Astrocyte (in vitro differentiated cells and primary cell): ENCODE measurements around the gene DKKL1. TPM values are rescaled to one million over a fixed set of nuclear protein-coding genes. Genes with fewer than 3 reads are reported as not detected.
A peak's percentile ranks its signal among the peaks of the same experiment; 100 is the strongest.

ENCODE experiments used
- DNase-seq: peaks from one replicate; pipeline ENCODE4 v3.0.0-alpha.2; 2010; ENCODE audit warnings: low read depth
- FAIRE-seq: peaks from 2 replicates; lab custom pipeline; 2011; peaks lifted over from hg19 to GRCh38; lab: Jason Lieb, UNC
- H2AFZ ChIP-seq: 2 replicates; pipeline ENCODE4 v1.6.0; 2012; ENCODE audit warnings: low read depth, low read length, inconsistent platforms
- H3K27ac ChIP-seq: 2 replicates; pipeline ENCODE4 v1.5.1; 2011; ENCODE audit warnings: low read depth, low read length, inconsistent platforms
- H3K27me3 ChIP-seq: 2 replicates; pipeline ENCODE4 v1.6.0; 2011; ENCODE audit warnings: low read length, inconsistent platforms; ENCODE audit not compliant: insufficient read depth
- H3K36me3 ChIP-seq: 2 replicates; pipeline ENCODE4 v1.5.1; 2011; ENCODE audit warnings: low read length, inconsistent platforms; ENCODE audit not compliant: insufficient read depth
- H3K4me1 ChIP-seq: 2 replicates; pipeline ENCODE4 v1.5.1; 2011; ENCODE audit warnings: low read length, inconsistent platforms; ENCODE audit not compliant: insufficient read depth
- H3K4me2 ChIP-seq: 2 replicates; pipeline ENCODE4 v1.6.0; 2012; ENCODE audit warnings: low read length, inconsistent platforms
- H3K4me3 ChIP-seq: 2 replicates; pipeline ENCODE4 v1.5.1; 2011; ENCODE audit warnings: low read depth, mild to moderate bottlenecking, low read length, inconsistent platforms; ENCODE audit not compliant: insufficient read depth
- H3K79me2 ChIP-seq: 2 replicates; pipeline ENCODE4 v1.6.0; 2012; ENCODE audit warnings: mild to moderate bottlenecking, low read length, inconsistent platforms; ENCODE audit not compliant: insufficient read depth
- H3K9ac ChIP-seq: 2 replicates; pipeline ENCODE4 v1.6.0; 2012; ENCODE audit warnings: mild to moderate bottlenecking, low read length, inconsistent platforms
- H3K9me3 ChIP-seq: 2 replicates; pipeline ENCODE4 v1.5.1; 2012; ENCODE audit warnings: low read depth, mild to moderate bottlenecking, low read length, inconsistent platforms; ENCODE audit not compliant: insufficient read depth
- H4K20me1 ChIP-seq: 2 replicates; pipeline ENCODE4 v1.6.0; 2012; ENCODE audit warnings: low read length, inconsistent platforms; ENCODE audit not compliant: insufficient read depth
- H3K27ac Mint-ChIP-seq: one replicate; pipeline ENCODE4 v1.8.0; 2021; ENCODE audit warnings: mild to moderate bottlenecking, mixed read lengths; ENCODE audit not compliant: unreplicated experiment
- H3K27me3 Mint-ChIP-seq: one replicate; pipeline ENCODE4 v1.8.0; 2021; ENCODE audit warnings: low read depth, mixed read lengths; ENCODE audit not compliant: unreplicated experiment
- H3K36me3 Mint-ChIP-seq: one replicate; pipeline ENCODE4 v1.8.0; 2021; ENCODE audit warnings: low read depth, mixed read lengths; ENCODE audit not compliant: unreplicated experiment
- H3K4me1 Mint-ChIP-seq: one replicate; pipeline ENCODE4 v1.8.0; 2021; ENCODE audit warnings: low read depth, mixed read lengths; ENCODE audit not compliant: unreplicated experiment
- H3K4me3 Mint-ChIP-seq: one replicate; pipeline ENCODE4 v1.8.0; 2021; ENCODE audit warnings: mild to moderate bottlenecking, moderate library complexity, mixed read lengths; ENCODE audit not compliant: unreplicated experiment
- H3K9me3 Mint-ChIP-seq: one replicate; pipeline ENCODE4 v1.8.0; 2021; ENCODE audit warnings: mild to moderate bottlenecking, mixed read lengths; ENCODE audit not compliant: unreplicated experiment
- EZH2 ChIP-seq: IDR thresholded peaks from 2 replicates; pipeline ENCODE4 v1.6.1; 2012; ENCODE audit warnings: mild to moderate bottlenecking, low read length, inconsistent platforms; ENCODE audit not compliant: insufficient read depth
- total RNA-seq: library from RNA; stranded (reverse); gene quantifications from 2 replicates; pipeline ENCODE4 v1.2.1, GENCODE V29; 2021
- TF ChIP-seq, protein P1 (sequence below): IDR thresholded peaks from 2 replicates; pipeline ENCODE4 v1.5.1; 2011; ENCODE audit warnings: low read depth, mild to moderate bottlenecking, inconsistent platforms, low read length, moderate library complexity; ENCODE audit not compliant: insufficient read depth

The DKKL1 gene
- total RNA-seq, 1 donor from 2014 or later, result 1.1 TPM

DNA sequence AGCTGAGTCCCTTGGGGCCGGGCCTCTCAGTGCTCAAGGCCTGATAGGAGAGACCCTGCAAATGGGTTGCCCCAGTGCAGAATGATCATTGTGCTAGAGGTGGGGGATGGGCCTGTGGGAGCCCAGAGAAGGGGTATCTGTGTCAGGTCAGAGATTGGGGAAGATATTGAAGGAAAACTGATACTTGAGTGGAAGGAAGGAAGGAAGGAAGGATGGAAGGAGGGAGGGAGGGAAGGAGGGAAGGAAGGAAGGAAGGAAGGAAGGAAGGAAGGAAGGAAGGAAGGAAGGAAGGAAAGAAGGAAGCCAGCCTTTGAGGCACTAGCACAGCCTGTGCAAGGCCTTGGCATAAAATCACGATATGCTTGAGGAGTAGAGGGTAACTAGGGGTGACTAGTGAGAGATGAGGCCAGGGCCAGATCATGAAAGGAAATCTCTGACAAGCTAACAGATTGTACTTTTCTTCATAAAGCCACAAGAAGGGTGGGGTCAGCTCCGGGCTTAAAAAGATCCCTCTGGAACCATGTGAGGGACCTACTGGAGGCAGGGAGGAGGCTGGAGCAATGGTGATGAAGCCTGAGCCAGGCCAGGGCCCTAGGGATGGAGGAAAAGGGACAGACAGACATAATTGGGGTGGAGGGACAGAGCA lies 48.1 kb downstream of the DKKL1 start:
- Histone ChIP-seq H3K27me3 (no peaks in the 10 kb centered on the region), H3K9me3 (no peaks in the 10 kb centered on the region), H3K36me3 (no peaks in the 10 kb centered on the region), H3K9ac (no peak overlapping the region), H3K27ac (no peak overlapping the region), H3K4me3 (no peak overlapping the region), H3K79me2 (no peaks in the 10 kb centered on the region), H4K20me1 (no peaks in the 10 kb centered on the region), H3K4me2 (no peak overlapping the region), H2AFZ (no peak overlapping the region), H3K4me1 (no peaks in the 10 kb centered on the region)
- H3K27ac Mint-ChIP-seq, result no peak overlapping the region
- H3K9me3 Mint-ChIP-seq, result no peaks in the 10 kb centered on the region
- H3K27me3 Mint-ChIP-seq, result peaks cover 52% of the 10 kb centered on the region
- no peaks in the 10 kb centered on the region for H3K4me1 Mint-ChIP-seq
- no peak for DNase-seq
- no peak for TF ChIP-seq EZH2
- TF ChIP-seq, protein P1, sequence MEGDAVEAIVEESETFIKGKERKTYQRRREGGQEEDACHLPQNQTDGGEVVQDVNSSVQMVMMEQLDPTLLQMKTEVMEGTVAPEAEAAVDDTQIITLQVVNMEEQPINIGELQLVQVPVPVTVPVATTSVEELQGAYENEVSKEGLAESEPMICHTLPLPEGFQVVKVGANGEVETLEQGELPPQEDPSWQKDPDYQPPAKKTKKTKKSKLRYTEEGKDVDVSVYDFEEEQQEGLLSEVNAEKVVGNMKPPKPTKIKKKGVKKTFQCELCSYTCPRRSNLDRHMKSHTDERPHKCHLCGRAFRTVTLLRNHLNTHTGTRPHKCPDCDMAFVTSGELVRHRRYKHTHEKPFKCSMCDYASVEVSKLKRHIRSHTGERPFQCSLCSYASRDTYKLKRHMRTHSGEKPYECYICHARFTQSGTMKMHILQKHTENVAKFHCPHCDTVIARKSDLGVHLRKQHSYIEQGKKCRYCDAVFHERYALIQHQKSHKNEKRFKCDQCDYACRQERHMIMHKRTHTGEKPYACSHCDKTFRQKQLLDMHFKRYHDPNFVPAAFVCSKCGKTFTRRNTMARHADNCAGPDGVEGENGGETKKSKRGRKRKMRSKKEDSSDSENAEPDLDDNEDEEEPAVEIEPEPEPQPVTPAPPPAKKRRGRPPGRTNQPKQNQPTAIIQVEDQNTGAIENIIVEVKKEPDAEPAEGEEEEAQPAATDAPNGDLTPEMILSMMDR, result no peak
- H3K4me3 Mint-ChIP-seq, result no peak overlapping the region
- H3K36me3 Mint-ChIP-seq, result peaks cover 4% of the 10 kb centered on the region
- FAIRE-seq, result no peak

DNA sequence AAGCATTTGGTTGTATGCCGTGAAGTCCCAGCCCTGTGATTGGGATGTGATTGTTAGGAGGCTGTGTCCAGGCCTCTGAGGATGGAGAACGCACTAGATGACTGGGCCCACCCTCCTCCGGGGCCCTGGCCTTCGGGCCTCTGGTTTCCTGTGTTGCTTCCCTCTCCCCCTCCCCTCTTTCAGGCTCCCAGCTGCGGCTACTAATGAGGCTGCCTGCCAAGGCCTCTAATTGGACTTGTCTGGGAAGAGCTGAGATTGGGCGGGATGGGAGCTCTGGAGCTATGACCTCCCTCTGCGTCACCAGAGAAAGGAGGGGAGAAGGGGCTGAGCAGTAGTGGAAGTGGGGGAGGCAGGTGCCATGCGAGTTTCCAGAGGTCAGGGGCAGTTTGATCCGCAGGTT lies 49.7 kb downstream of the DKKL1 start:
- Mint-ChIP-seq H3K27me3 (peaks cover 62% of the 10 kb centered on the region), H3K4me1 (no peaks in the 10 kb centered on the region), H3K36me3 (no peaks in the 10 kb centered on the region), H3K27ac (no peak overlapping the region), H3K4me3 (no peak overlapping the region), H3K9me3 (no peaks in the 10 kb centered on the region)
- Histone ChIP-seq H4K20me1 (no peaks in the 10 kb centered on the region), H3K9me3 (no peaks in the 10 kb centered on the region), H3K4me3 (no peak overlapping the region), H3K4me1 (no peaks in the 10 kb centered on the region), H3K27me3 (peaks cover 14% of the 10 kb centered on the region), H3K9ac (no peak overlapping the region), H3K79me2 (no peaks in the 10 kb centered on the region), H3K4me2 (no peak overlapping the region), H3K27ac (no peak overlapping the region), H3K36me3 (no peaks in the 10 kb centered on the region), H2AFZ (no peak overlapping the region)
- DNase-seq (peak; percentile 15), FAIRE-seq (no peak)
- no peak for TF ChIP-seq EZH2
- TF ChIP-seq, protein P1, result no peak

DNA sequence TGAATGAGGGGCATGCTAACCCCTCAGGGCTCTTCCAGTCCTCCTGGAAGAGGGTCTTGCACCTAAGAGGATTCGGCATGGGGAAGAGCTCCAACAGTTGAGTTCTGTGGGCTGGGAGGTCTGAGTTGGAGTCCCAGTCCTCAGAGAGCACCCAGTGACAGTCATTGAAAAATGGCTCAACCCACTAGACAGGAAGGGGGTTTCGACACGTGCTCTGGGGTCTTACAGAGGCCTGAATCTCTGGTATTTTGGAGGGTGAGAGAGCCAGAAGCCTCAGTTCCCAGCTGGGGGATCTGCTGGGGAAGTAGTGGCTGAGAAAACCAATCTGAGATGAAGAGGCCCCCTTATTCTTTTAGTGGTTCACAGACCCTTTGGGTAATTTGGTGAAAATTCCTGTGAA lies 50.6 kb downstream of the DKKL1 start:
- Histone ChIP-seq H3K27me3 (peaks cover 21% of the 10 kb centered on the region), H4K20me1 (no peaks in the 10 kb centered on the region), H3K79me2 (no peaks in the 10 kb centered on the region), H3K4me1 (no peaks in the 10 kb centered on the region), H3K9me3 (no peaks in the 10 kb centered on the region), H3K27ac (no peak overlapping the region), H2AFZ (no peak overlapping the region), H3K4me3 (no peak overlapping the region), H3K9ac (no peak overlapping the region), H3K36me3 (no peaks in the 10 kb centered on the region), H3K4me2 (no peak overlapping the region)
- DNase-seq, result no peak
- TF ChIP-seq, protein P1, result no peak
- no peak for TF ChIP-seq EZH2
- Mint-ChIP-seq H3K9me3 (no peaks in the 10 kb centered on the region), H3K27ac (no peak overlapping the region), H3K27me3 (peaks cover 71% of the 10 kb centered on the region), H3K36me3 (no peaks in the 10 kb centered on the region), H3K4me3 (no peak overlapping the region), H3K4me1 (no peaks in the 10 kb centered on the region)
- no peak for FAIRE-seq
